ENCODE results near the gene TMEM229A.
"Not testable (repeated sequence)": the region's sequence is repeated elsewhere in the genome, so short reads cannot be mapped to it uniquely, and the experiment has no call there.

TMEM229A gene

DNA sequence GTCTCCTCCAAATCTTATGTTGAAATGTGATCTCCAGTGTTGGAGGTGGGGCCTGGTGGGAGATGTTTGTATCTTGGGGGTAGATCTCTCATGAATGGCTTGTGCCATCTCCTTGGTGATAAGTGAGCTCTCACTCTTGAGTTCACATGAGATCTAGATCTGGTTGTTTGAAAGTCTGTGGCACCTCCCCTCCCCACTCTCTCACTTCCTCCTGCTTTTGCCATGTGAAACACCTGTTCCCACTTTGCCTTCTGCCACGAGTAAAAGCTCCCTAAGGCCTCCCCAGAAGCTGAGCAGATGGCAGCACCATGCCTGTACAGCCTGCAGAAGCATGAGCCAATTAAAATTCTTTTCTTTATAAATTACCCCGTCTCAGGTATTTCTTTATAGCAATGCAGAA, 23.5 kb downstream of the TMEM229A start:
- Mint-ChIP-seq H3K4me1 (no peaks in the 10 kb centered on the region), H3K9me3 (no peaks in the 10 kb centered on the region), H3K4me3 (no peak overlapping the region), H3K27ac (no peak overlapping the region), H3K36me3 (peaks cover 2% of the 10 kb centered on the region), H3K27me3 (peaks cover 3% of the 10 kb centered on the region)

DNA sequence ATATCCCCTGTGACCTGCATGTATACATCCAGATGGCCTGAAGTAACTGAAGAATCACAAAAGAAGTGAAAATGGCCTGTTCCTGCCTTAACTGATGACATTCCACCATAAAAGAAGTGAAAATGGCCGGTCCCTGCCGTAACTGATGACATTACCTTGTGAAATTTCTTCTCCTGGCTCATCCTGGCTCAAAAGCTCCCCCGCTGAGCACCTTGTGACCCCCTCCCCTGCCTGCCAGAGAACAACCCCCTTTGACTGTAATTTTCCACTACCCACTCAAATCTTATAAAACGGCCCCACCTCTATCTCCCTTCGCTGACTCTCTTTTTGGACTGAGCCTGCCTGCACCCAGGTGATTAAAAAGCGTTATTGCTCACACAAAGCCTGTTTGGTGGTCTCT, 24.6 kb downstream of the TMEM229A start:
- not testable (repeated sequence) for H3K4me3 Mint-ChIP-seq, H3K4me1 Mint-ChIP-seq, H3K9me3 Mint-ChIP-seq, H3K36me3 Mint-ChIP-seq, H3K27ac Mint-ChIP-seq, H3K27me3 Mint-ChIP-seq

DNA sequence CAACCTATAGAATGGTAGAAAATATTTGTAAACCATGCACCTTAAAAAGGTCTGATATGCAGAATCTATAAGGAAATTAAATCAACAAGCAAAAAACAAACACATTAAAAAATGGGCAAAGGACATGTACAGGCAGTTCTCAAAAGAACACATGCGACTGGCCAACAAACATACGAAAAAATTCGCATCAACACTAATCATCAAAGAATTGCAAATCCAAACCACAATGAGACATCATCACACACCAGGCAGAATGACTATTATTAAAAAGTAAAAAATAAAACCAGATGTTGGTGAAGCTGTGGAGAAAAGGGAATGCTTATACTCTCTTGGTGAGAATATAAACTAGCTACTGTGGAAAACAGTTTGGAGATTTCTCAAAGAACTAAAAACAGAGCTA, 33.2 kb downstream of the TMEM229A start:
- H3K36me3 Mint-ChIP-seq, result no peaks in the 10 kb centered on the region
- no peak overlapping the region for H3K4me3 Mint-ChIP-seq
- H3K27ac Mint-ChIP-seq, result no peak overlapping the region

DNA sequence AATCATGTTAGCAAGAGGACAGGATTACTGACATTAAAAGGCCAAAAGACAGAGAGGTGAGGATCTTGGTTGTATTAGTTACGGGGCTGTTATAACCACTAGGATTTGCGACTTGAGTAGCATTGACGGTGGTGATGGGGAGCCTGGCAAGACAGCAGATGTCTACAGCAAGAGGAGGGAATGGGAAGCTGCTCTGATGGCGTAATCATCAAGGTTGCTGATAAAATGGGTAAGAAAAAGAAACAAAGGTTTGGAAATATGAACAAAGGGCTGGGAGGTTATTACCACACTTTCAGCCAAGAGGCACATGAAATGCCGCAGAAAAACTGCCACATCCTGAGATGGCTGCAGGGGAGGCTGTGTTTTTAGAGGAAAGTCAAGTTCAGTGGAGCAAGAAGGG, 33.9 kb downstream of the TMEM229A start:
- Mint-ChIP-seq H3K36me3 (no peaks in the 10 kb centered on the region), H3K27ac (no peak overlapping the region), H3K4me1 (no peaks in the 10 kb centered on the region), H3K27me3 (peaks cover 1% of the 10 kb centered on the region), H3K4me3 (no peak overlapping the region), H3K9me3 (no peaks in the 10 kb centered on the region)

More for the DNA sequence above, 33.2 kb downstream of the TMEM229A start:
- H3K4me1 Mint-ChIP-seq, result no peaks in the 10 kb centered on the region
- no peaks in the 10 kb centered on the region for H3K9me3 Mint-ChIP-seq
- H3K27me3 Mint-ChIP-seq, result peaks cover 1% of the 10 kb centered on the region

DNA sequence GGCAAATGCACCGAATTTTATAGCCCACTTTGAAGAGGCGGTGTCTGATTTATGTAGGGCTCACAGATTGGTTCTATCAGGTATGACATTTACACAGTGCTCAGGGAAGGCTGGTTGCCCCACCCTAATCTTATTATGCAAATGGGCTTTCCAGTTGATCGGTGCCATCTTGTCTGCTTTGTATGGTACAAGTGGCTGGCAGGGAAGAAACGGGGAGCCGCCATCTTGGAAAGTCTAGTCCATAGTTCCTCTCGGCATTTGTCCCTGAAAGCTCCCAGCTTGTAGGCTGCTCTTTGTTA, 36.6 kb downstream of the TMEM229A start:
- H3K9me3 Mint-ChIP-seq, result no peaks in the 10 kb centered on the region
- H3K36me3 Mint-ChIP-seq, result no peaks in the 10 kb centered on the region
- H3K4me3 Mint-ChIP-seq, result no peak overlapping the region
- H3K27ac Mint-ChIP-seq, result no peak overlapping the region
- no peaks in the 10 kb centered on the region for H3K4me1 Mint-ChIP-seq
- peaks cover 1% of the 10 kb centered on the region for H3K27me3 Mint-ChIP-seq

DNA sequence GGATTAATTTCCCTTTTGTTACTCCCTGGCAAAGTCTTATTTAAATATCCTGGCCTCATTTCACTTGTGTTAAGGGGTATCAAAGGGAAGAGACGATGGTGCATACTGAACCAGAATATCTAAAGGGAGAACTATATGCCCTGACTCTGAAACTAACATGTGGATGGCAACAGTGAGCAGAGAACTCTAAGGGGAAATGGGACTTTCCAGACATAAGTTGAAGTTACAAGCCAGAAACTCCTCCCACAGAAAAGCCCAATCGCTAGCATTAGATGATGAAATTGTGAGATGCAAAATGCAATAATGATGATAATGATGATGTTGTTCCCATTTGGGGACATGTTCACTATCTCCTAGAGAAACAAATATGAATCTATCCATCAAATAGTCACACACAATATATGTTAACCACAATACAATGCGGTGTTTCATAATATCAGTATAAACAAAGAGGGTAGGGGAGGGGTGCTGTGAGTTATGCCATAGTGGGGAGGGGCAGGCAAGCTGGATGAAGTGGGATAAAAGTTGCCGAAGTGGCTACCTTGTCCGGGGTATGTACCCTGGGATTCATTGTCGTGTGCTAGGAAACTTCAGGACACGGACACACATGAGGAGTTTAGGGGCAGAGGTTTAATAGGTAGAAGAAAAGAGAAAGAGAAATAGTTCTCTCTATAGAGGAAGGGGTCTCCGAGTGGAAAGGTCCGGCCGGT, 37.1 kb downstream of the TMEM229A start:
- H3K36me3 Mint-ChIP-seq, result no peaks in the 10 kb centered on the region
- H3K27me3 Mint-ChIP-seq, result peaks cover 1% of the 10 kb centered on the region
- no peak overlapping the region for H3K27ac Mint-ChIP-seq
- H3K9me3 Mint-ChIP-seq, result no peaks in the 10 kb centered on the region
- H3K4me3 Mint-ChIP-seq, result no peak overlapping the region
- no peaks in the 10 kb centered on the region for H3K4me1 Mint-ChIP-seq

DNA sequence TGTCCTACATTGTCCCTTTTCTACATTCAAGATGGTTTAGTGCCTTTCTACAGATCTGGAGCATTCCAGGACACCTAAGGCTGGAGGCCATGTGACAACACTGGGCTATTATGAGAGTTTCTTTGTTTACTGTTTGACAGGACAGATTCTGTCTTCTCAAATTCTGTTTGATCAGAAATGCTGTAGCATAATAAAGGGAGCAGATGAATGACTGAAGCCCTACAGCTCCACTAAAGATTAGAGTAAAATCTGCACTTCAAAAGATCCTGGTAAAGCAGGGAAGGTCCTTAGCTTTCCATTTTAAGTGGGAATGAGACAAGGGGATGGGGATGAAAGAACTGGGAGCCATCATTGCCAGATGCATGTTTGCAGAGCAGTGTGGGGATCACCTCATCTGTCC, 38.4 kb downstream of the TMEM229A start:
- H3K4me3 Mint-ChIP-seq, result no peak overlapping the region
- H3K9me3 Mint-ChIP-seq, result no peaks in the 10 kb centered on the region
- no peaks in the 10 kb centered on the region for H3K4me1 Mint-ChIP-seq
- peaks cover 1% of the 10 kb centered on the region for H3K27me3 Mint-ChIP-seq
- H3K27ac Mint-ChIP-seq, result no peak overlapping the region
- H3K36me3 Mint-ChIP-seq, result no peaks in the 10 kb centered on the region

DNA sequence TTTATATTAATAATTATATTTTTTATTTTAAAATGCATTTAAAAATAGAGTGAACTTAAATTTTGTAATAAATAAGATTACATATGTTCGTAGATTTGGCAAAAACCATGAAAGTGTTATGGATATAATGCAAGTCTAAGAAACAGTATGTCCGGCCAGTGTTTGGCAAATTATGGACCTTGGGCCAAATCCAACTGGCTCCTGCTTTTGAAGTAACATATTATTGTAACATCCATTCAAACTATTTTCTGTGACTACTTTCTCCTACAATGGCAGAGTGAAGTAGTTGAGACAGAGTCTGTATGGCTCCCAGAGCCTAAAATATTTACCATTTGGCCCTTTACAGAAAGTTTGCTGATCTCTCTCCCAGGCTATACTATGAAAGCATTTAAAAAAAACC, 38.9 kb downstream of the TMEM229A start:
- H3K36me3 Mint-ChIP-seq, result no peaks in the 10 kb centered on the region
- H3K27me3 Mint-ChIP-seq, result peaks cover 1% of the 10 kb centered on the region
- H3K4me1 Mint-ChIP-seq, result no peaks in the 10 kb centered on the region
- H3K4me3 Mint-ChIP-seq, result no peak overlapping the region
- no peak overlapping the region for H3K27ac Mint-ChIP-seq
- no peaks in the 10 kb centered on the region for H3K9me3 Mint-ChIP-seq

DNA sequence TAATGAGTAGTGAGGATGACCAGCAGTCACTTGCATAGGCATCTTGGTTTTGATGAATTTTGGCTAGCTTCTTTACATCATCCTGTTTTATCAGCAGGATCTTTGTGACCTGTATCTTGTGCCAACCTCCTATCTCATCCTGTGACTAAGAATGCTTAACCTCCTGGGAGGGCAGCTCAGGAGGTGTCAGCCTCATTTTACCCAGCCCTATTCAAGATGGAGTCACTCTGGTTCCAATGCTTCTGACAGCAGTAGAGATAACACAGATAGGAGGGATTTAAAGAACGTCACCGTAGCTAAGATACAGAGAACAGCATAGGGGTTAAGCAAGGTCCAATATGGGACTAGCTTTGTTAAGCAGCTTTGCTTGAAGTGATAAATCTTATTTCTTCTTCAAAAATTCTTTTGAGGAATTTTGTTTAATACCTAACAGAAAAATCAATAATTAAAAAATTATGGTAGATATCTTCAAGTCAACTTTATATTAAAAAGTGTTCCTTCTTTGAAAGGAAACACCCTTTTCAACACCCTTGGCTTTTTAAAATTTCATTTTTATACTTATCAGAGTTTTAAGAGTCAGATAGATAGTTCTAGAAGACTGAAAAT, 39.9 kb downstream of the TMEM229A start:
- Mint-ChIP-seq H3K4me3 (no peak overlapping the region), H3K4me1 (no peaks in the 10 kb centered on the region), H3K27me3 (peaks cover 1% of the 10 kb centered on the region), H3K9me3 (no peaks in the 10 kb centered on the region), H3K36me3 (no peaks in the 10 kb centered on the region), H3K27ac (no peak overlapping the region)

DNA sequence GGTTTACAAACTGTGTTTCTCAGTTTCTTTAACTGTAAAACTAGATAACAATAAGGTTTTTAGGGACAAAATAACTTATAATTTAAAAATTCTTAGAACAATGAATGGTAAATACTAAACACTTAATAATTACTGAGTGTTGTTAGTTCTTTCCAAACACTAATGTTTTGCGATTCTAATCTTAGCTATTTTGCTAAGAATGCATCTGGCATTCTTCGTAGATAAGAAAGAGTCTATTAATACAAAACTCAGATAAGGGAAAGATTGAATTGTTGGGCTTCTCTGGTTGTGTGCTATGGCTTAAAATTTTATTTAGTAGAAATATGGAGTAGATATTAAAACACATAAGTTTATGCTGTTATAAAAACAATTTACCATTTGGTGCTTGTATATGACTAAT, 45.4 kb downstream of the TMEM229A start:
- H3K27me3 Mint-ChIP-seq, result no peaks in the 10 kb centered on the region
- H3K4me3 Mint-ChIP-seq, result no peak overlapping the region
- peaks cover 5% of the 10 kb centered on the region for H3K9me3 Mint-ChIP-seq
- no peaks in the 10 kb centered on the region for H3K4me1 Mint-ChIP-seq
- no peak overlapping the region for H3K27ac Mint-ChIP-seq
- H3K36me3 Mint-ChIP-seq, result no peaks in the 10 kb centered on the region

All from activated naive CD4-positive, alpha-beta T cell treated with anti-CD3 and anti-CD28 coated beads, Interleukin-2, amount 50 U/mL, for 24 hours (primary cell).